BJ (cell line): ENCODE data around the gene HYPK. TPM values are rescaled to one million over a fixed set of nuclear protein-coding genes. Genes with fewer than 3 reads are reported as not detected.
A peak's percentile ranks its signal among the peaks of the same experiment; 100 is the strongest.

ENCODE experiments used
- CTCF ChIA-PET: fragments of 350-600 bp; formaldehyde crosslinking; extraction: SDS; loops from one replicate; lab custom pipeline; 2021; ENCODE audit warnings: antibody characterized with exemption, inconsistent platforms; lab: Yijun Ruan, JAX
- POLR2A ChIA-PET: fragments of 300-600 bp; sonication (Branson Sonifier 250); formaldehyde crosslinking; extraction: SDS; loops from one replicate; lab custom pipeline; 2021; ENCODE audit warnings: antibody characterized with exemption; lab: Charles Lee
- DNase-seq: peaks from one replicate; pipeline ENCODE4 v3.0.0-alpha.2; 2011; ENCODE audit warnings: low read depth
- H3K27me3 ChIP-seq: 2 replicates; pipeline ENCODE4 v1.6.0; 2011; ENCODE audit warnings: low read length; ENCODE audit not compliant: control insufficient read depth, insufficient read depth
- H3K36me3 ChIP-seq: 2 replicates; pipeline ENCODE4 v1.5.1; 2011; ENCODE audit warnings: low read length; ENCODE audit not compliant: control insufficient read depth, insufficient read depth
- H3K4me3 ChIP-seq: 2 replicates; pipeline ENCODE4 v1.5.1; 2011; ENCODE audit warnings: low read depth, mild to moderate bottlenecking, control low read depth, low read length
- CTCF ChIP-seq: IDR thresholded peaks from 2 replicates; pipeline ENCODE4 v1.5.1; 2011; ENCODE audit warnings: low read depth, mild to moderate bottlenecking, control low read depth, inconsistent platforms, low read length, moderate library complexity; ENCODE audit not compliant: insufficient read depth
- polyA plus RNA-seq: library from polyadenylated mRNA; depleted of rRNA; stranded (reverse); fragments of >200 nt; gene quantifications from 2 replicates; pipeline ENCODE4 v1.2.3, GENCODE V29; 2011

Gene HYPK
- polyA plus RNA-seq, 1 experiment, result 3.4 TPM

- no peak for DNase-seq
- peak overlapping the region; percentile 50 for H3K4me3 ChIP-seq
- peaks cover 6% of the 10 kb centered on the region for H3K36me3 ChIP-seq
- ChIA-PET CTCF (interaction anchor here (0.6 to 2.2 kb wide), 7 partner anchors 10 to 23 kb away, joined by 4 to 12 read pairs (median 7); partner anchors contain the start of gene SERINC4), POLR2A (interaction anchor here (0.9 kb wide), 1 partner anchor 30 kb away, joined by 6 read pairs; the partner anchor contains the start of gene PDIA3)
- no peak for TF ChIP-seq CTCF
- no peaks in the 10 kb centered on the region for H3K27me3 ChIP-seq
Observed at GRCh38 chr15:43776101-43776717, 24.2 kb upstream of the HYPK start.

GRCh38 chr15:43776718-43777266 is 23.6 kb upstream of the HYPK start, which contains the start of gene ELL3:
ELL3 (minus strand) TSS chr15:43776966; CDS start chr15:43776901, 65 bp downstream.
- POLR2A ChIA-PET, result interaction anchor here (0.6 to 0.9 kb wide), 2 partner anchors 20 to 31 kb away, joined by 6 to 8 read pairs; partner anchors contain the start of gene PDIA3
- CTCF ChIA-PET, result interaction anchor here (0.6 to 2.2 kb wide), 10 partner anchors 9 to 424 kb away, joined by 3 to 12 read pairs (median 4); partner anchors contain the start of gene SERINC4
- H3K27me3 ChIP-seq, result no peaks in the 10 kb centered on the region

GRCh38 chr15:43777267-43777914 is 23.0 kb upstream of the HYPK start:
- Histone ChIP-seq H3K36me3 (peaks cover 1% of the 10 kb centered on the region; the same call in 1 of the 2 replicates), H3K27me3 (no peaks in the 10 kb centered on the region), H3K4me3 (peak overlapping the region; percentile 50)
- ChIA-PET POLR2A (interaction anchor here (0.6 to 0.9 kb wide), 2 partner anchors 20 to 31 kb away, joined by 6 to 8 read pairs; partner anchors contain the start of gene PDIA3), CTCF (interaction anchor here (0.6 to 2.2 kb wide), 11 partner anchors 9 to 425 kb away, joined by 3 to 12 read pairs (median 4); partner anchors contain the start of gene SERINC4)
- peak; percentile 88 for TF ChIP-seq CTCF
- no peak for DNase-seq

More at GRCh38 chr15:43776718-43777266, 23.6 kb upstream of the HYPK start, which contains the start of gene ELL3:
- Histone ChIP-seq H3K4me3 (peak within 1 kb of the TSS; percentile 50), H3K36me3 (peaks cover 4% of the 10 kb centered on the region)
- DNase-seq, result no peak
- no peak for TF ChIP-seq CTCF

- POLR2A ChIA-PET, result no interaction called here
- TF ChIP-seq CTCF, result no peak
- no peaks in the 10 kb centered on the region; the same call in 1 of the 2 replicates for H3K36me3 ChIP-seq
Observed at GRCh38 chr15:43779016-43779415, 21.4 kb upstream of the HYPK start.

More at GRCh38 chr15:43779016-43779415, 21.4 kb upstream of the HYPK start:
- CTCF ChIA-PET, result interaction anchor here (1.0 kb wide), 1 partner anchor 10 kb away, joined by 3 read pairs; no protein-coding TSS in a partner anchor
- DNase-seq, result no peak
- no peak overlapping the region for H3K4me3 ChIP-seq
- H3K27me3 ChIP-seq, result no peaks in the 10 kb centered on the region
